GM19035 (cell line): Measurements from ENCODE around the gene INPP5A.
"Not testable (repeated sequence)": the region's sequence is repeated elsewhere in the genome, so short reads cannot be mapped to it uniquely, and the experiment has no call there.

Source experiments
- ATAC-seq: cut with Tn5 transposase; IDR thresholded peaks from one replicate; pipeline ENCODE4 v1.9.1; 2021; ENCODE audit not compliant: unreplicated experiment

INPP5A gene

GRCh38 chr10:132808383-132809231 is 271.0 kb downstream of the INPP5A start:
- no peak for ATAC-seq

GRCh38 chr10:132809232-132810140 is 271.9 kb downstream of the INPP5A start:
- no peak for ATAC-seq

GRCh38 chr10:132810141-132810806 is 272.7 kb downstream of the INPP5A start:
- ATAC-seq = no peak

- ATAC-seq = no peak
Observed at GRCh38 chr10:132810807-132811700, 273.5 kb downstream of the INPP5A start.

GRCh38 chr10:132811891-132812481 is 274.4 kb downstream of the INPP5A start:
- no peak for ATAC-seq

GRCh38 chr10:132812520-132812919 is 274.9 kb downstream of the INPP5A start:
- ATAC-seq = no peak

GRCh38 chr10:132813001-132813401 is 275.4 kb downstream of the INPP5A start:
- ATAC-seq = no peak

GRCh38 chr10:132813560-132814468 is 276.2 kb downstream of the INPP5A start:
- no peak for ATAC-seq

- ATAC-seq = no peak
Observed at GRCh38 chr10:132814469-132814856, 276.9 kb downstream of the INPP5A start.

- ATAC-seq = no peak
Observed at GRCh38 chr10:132815168-132815857, 277.7 kb downstream of the INPP5A start.

GRCh38 chr10:132816718-132817117 is 279.1 kb downstream of the INPP5A start:
- ATAC-seq = no peak

GRCh38 chr10:132817701-132818211 is 280.2 kb downstream of the INPP5A start:
- no peak for ATAC-seq

GRCh38 chr10:132820056-132820455 is 282.5 kb downstream of the INPP5A start:
- no peak for ATAC-seq

GRCh38 chr10:132825783-132826523 is 288.4 kb downstream of the INPP5A start:
- not testable (repeated sequence) for ATAC-seq

GRCh38 chr10:132826524-132827422 is 289.2 kb downstream of the INPP5A start:
- no peak for ATAC-seq

GRCh38 chr10:132827423-132827789 is 289.8 kb downstream of the INPP5A start:
- no peak for ATAC-seq
